ENCODE data around the gene PDE10A.

- TF ChIP-seq, protein P1, sequence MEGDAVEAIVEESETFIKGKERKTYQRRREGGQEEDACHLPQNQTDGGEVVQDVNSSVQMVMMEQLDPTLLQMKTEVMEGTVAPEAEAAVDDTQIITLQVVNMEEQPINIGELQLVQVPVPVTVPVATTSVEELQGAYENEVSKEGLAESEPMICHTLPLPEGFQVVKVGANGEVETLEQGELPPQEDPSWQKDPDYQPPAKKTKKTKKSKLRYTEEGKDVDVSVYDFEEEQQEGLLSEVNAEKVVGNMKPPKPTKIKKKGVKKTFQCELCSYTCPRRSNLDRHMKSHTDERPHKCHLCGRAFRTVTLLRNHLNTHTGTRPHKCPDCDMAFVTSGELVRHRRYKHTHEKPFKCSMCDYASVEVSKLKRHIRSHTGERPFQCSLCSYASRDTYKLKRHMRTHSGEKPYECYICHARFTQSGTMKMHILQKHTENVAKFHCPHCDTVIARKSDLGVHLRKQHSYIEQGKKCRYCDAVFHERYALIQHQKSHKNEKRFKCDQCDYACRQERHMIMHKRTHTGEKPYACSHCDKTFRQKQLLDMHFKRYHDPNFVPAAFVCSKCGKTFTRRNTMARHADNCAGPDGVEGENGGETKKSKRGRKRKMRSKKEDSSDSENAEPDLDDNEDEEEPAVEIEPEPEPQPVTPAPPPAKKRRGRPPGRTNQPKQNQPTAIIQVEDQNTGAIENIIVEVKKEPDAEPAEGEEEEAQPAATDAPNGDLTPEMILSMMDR (IDR thresholded peaks at IDR 0.05) = no peak
- no peak for TF ChIP-seq POLR2A (IDR thresholded peaks at IDR 0.05)
Observed at GRCh38 chr6:165627366-165627765, 35.7 kb downstream of the PDE10A start.
